ENCODE measurements around the gene ZBTB42.

ZBTB42 gene

DNA sequence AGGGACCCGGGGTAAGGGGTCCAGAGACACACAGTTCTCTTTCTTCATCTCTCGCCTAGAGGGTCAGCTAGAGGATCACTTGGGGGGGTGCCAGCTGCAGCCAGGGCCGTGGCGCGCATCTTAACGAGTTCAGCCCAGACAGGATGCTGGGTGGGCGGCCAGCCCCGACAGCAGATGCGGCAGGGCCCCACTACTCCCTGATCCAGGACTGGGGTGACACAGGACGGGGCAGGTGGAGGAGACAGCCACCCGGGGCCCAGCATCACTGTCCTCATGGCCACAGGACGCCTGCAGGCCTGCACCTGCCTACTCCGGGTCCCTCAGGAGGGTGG lies 18.1 kb upstream of the ZBTB42 start:
- no peak for DNase-seq

DNA sequence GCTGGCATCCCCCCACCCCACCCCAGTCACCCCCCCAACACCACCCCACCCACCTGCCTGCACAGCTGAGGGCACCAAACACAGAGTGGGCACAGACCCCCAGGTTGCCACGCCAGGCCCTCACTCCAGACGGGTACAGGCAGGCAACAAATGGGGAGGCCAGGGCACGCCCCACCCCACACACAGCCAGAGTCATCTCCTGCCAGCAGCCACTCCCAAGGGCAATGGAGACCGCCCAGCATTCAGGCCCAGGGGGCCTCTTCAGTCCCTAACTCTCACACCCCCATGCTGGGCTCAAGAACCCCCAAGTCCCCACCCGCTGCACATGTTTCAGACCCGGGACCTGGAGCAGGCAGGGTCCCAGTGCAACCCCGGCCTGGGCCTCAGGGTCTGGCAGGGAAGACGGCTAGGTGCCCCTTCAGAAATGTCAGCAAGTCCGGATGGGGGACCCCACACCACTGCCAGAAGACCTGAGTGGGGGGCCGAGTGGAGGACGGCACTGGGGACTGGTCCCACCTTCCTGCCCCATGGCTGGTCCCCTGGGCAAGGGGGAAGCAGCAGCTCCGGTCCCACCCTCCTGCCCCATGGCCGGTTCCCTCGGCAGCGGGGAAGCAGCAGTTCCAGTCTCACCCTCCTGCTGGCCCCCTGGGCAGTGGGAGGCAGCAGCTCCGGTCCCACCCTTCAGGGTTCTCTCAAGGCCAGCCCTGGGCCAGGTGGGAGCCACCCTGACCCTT lies 17.2 kb upstream of the ZBTB42 start:
- no peak for DNase-seq

DNA sequence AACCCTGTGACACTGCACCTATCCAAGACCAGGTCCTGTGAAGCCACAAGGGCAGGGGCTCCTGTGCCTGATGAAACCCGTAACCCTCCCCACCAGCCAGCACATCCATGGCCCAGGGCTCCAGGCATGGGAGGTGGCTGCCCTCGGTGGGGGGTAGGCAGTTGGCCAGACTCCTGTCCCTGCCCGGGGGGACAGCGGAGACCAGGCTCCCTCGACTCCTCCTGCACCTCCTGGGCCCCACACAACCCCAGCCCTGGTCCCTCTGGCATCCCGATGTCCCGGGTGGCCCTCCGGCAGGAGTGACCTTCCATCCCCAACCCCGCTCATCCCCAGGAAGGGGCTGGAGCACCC lies 16.7 kb upstream of the ZBTB42 start:
- DNase-seq = no peak

DNA sequence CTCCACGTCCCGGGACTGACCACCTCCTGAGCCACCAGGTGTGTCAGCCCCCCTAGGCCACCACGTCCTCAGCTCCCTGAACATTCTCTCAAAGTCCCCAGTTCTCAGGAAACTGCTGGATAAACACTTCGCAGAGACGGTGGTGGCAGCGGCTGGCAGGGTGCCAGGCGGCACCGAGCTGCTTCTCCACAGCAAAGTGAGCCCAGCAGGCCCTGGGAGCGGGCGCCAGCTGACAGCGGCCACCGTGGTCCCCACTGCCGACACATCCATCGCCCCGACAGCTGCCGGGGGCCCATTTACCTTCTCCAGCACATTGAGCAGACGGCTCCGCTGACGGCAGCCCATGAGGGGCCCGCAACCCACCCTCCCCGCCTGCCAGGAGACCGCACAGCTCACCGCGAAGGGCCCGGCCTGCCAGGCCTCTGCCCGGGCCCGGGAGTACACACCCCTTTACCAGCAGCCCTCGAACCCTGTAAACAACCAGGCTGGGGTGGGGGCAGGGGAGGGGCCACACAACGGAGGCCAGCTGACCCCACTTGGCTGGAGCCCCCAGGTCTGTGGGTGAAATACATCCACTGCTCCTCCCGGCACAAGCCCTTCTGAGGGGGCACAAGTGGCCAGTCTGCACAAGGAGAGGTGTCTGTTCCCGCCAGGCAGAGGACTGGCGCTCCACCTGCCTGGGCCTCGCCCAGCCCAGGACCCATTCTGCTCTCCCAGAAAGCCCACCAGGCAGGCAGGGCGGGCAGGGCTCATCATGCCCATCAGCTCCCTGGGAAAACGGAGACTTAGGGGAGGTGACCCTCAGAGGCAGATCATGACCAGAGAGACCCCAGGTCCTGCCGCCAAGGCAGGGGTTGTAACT lies 15.8 kb upstream of the ZBTB42 start:
- DNase-seq = no peak

DNA sequence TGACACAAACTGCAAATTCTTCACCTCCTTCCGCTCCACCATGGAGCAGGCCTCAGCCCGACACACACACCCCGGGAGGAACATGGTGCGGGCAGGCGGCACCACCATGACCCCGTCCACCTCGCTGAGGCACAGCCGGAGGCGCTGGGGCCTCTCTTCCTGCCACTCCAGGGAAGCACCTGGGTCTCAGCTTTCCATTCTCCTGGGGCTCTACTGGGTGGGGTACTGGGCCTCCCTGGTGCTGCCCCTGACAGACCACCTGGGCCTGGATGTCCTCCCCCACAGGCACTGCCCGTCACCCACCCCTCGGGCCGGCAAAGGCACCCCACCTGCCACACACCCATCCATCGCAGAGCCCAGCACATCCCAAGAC lies 15.2 kb upstream of the ZBTB42 start:
- DNase-seq = no peak

DNA sequence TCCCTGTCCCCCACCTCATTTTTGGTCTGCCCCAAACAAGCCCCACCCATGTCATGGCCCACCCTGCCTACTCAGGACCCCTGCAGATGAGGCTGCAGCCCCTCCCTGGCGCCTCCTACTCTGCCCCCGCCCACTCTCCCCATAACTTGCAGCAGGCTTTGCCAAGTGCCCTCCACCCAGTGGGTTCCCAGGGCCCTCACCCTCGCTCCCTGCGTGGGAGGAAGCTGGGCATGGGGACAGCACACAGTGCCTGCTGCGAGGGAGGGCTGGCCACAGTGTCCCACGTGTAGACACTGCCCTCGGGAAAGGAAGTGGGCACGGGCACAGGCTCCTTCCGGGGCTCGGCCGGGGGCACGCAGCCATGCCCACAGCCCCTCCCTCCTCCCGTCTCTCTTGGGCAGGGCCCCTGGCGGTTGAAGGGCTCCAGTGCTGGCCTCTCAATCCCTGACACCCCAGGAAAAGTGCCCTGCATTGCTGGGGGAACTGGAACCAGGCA lies 14.8 kb upstream of the ZBTB42 start:
- no peak for DNase-seq

DNA sequence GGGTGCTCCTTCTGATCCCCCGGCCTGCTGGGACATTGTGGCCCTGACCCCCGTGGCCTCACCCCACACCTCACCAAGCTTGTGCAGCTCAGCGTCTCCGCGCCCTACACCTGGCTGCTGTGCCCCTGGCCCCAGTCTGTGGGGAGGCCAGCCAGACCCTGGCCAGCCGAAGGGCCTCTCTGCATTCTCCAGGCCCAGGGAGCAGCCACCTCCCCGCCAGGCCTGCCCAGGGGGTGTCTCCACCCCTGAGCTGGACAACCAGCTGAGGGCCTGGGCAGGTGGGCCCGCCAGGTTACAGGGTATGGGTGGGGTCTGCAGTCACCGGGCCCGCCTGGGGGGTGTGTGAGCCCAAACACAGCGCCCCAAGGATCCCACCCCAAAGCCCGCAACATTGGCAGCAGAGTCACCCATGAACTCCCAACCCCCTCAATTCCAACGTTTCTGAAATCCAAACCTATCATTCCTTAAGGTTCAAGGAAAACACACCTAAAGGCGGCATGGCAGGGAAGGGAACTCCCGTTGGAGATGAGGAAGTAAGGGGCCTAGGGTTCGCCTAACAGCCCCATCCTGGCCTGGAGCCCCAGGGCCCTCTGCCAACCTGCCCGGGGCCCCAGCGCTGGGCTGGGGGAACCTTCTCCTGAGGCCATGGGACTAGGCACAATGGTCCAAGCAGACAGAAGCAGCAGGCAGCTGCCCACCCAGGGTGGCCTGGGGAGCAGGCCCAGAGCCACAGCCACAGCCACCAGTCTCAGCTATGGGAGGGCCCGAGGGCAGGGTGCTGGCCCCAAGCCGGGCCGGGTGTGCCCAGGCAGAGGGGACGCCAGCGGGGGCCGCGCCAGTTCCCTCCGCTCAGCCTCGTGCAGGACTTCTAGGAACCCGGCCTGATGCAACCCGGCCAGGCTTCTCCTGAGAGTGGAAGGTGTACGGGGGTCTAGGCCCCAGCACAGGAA lies 13.9 kb upstream of the ZBTB42 start:
- DNase-seq = no peak

DNA sequence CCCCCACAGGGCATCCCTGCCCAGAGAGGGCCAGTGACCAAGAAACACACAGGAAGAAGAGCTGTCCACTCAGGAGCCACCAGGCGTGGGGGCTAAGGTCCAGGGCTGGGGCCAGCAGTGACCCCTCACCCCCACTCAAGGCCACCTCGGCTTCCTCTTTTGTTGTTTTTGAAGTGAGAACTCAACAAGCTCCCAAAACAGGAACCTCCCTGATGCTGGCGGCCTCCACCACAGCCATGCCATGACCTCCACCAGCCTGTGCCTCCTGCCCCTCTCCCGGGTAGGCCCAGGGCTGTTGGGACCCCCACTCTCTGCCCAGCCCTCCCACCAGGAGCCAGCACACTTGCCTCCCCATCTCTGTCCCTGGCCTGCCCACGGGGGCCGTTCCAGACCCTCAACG lies 13.2 kb upstream of the ZBTB42 start:
- DNase-seq = peak; percentile 63

DNA sequence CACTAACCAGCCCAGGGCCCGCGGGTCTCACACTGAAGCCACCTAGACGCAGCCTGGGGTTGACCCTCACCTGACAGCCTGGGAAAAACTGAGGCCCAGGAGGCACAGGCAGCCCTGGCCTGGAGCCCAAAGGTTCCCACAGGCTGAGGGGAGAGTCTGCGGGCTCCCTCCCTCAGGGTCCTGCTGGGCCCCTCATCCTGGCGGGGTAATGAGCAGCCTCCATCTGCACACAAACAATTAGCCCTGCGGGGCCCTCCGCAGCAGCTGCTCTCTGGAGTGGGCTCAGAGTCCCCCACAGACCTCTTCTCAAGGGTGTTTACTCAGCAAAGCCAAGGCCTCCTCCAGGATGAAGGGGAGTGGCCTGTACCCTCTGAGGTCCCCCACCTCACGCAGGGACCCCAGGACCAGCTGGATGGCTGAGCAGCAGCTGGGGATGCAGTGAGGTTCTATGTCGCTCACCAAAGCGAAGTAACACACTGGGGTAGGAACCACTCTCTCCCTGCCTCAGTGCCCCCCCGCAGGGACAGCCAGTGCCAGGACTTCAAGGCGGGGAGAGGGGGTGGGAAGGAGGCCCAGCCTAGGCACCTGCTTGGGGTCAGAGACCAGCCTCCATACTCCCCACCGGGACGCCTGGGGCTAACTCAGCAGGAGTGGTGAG lies 12.6 kb upstream of the ZBTB42 start:
- DNase-seq = no peak

DNA sequence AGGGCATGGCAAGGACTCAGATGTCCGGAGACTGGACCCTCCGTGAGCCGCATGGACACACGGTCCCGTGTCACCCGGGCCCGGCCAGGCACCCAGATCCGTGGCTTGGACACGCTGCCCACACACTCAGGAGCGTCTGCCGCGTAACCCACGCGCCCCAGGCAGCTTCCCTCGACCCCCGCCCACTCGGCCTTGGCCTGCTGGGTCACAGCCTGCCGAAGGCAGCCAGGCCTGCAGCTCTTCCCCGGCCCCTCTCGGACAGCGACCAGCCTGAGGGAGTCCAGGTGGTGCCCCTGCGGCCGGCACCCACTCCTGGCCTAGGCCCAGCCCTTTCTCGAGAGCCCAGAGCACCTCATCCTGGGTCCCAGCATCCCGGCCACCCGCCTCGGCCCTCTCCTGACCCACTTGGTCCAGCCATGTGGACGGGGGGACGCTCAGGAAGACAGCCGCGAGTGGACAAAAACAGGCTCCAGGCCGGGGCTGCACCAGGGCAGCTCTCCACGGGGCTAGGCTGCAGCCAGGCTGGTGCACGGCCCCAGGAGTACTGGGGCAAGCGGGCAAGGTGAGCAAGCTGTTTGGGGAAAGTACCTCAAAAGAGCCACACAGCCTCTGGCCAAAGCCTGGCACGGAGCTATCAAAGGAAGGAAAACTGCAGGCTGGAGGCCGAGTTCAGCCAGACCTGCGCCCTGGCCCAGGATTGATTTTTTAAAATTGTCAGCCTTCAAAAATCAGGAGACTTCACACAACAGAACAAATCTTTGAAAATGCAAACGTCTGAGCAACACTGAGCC lies 11.8 kb upstream of the ZBTB42 start:
- DNase-seq = no peak

DNA sequence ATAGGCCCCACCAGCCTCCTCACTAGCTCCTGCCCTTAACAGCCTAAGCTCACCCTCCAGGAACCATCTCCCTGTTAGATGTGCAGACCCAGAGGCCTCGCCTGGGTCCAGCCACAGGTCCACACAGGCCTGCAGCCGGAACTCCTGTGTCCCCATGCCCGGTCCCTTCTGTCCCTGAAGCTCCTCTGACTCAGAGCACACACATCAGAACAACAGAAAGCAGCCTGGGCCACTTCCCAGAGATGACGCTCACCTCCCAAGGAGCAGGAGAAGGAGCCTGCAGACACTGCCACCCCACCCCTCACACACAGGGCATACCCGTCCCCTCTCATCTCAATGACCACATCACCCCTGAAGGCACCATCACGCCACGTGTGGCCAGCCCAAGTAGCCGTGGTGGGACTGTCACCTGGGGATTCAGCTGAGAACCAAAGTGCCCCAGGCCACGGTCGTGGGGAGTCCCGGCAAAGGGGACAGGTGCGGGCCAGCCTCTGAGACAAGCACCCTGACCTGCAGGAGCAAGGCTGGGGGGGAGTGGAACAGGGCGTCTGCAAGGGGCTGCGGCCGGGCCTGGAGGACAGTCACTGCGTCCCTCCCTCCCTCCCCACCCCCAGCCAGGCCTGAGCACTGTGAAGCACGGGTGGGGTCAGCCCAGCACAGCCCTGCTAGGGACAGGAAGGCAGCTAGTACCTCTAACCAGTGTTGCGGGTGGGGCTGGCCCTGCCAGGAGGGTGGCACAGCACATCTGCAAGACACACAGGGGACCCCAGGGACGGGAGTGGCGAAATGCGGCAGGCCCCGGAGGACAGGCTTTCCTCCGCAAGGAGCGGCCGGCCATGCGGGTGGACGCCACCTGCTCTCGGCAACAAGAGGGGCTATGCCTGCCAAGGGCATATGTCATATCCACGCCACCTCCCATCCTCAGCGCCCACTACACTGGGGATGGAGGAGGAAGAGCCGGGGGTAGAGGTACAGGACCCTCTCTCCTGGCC lies 10.9 kb upstream of the ZBTB42 start:
- DNase-seq = no peak

DNA sequence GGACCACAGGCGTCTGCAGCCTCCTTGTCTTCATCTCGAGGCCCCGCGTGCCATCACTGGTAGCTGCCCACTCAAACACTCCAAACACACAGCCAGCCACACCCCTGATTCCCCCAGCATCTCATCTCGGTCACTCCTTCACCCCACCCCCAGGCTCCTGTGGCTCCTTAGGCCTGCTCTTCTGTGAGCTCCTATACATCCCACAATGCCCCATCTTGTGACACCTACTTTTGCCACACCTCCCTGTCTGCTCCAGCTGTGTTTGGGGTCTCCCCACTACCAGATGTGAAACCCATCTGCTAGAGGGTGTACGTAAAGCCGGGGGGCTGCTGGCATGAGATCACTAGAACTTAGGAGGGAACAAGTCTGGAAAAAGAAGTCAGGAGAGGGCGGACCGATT lies 9.5 kb upstream of the ZBTB42 start:
- DNase-seq = no peak

DNA sequence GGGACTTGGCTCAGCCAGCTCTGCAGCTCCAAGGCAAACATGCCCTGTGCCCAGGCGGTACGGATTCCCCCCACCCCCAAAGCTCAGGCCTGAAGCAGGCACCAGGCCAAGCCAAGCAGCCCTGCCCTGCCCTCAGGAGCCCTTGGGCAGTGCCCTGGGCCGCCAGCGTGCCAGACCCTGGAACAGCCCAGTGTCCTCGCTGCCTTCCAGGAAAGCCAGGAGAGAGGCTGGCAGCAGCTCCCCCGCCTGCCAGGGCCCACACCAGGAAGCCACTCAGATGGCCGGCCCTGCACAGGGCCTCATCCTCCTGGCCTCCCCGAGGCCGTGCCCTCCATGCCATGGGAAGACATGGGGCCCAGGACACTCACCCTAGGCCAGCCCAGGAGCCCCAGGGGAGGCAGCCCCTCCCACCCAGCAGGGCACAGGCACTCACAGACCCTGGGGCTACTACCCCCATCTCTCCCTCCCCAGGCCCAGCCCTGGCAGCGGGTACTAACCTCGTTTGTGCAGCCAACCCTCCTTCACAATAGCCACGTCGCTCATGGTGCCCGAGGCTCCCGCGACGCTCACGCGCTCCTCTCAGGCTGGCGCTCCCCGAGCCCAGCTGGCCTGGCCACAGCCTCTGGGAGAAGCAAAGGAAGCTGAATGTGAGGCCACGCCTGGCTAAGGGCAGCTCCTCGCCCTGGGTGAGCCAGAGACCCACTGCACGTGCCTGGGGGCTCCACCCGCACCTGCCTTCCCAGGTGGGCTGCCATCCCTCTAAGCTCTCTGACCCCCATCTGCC lies 8.6 kb upstream of the ZBTB42 start:
- no peak for DNase-seq

DNA sequence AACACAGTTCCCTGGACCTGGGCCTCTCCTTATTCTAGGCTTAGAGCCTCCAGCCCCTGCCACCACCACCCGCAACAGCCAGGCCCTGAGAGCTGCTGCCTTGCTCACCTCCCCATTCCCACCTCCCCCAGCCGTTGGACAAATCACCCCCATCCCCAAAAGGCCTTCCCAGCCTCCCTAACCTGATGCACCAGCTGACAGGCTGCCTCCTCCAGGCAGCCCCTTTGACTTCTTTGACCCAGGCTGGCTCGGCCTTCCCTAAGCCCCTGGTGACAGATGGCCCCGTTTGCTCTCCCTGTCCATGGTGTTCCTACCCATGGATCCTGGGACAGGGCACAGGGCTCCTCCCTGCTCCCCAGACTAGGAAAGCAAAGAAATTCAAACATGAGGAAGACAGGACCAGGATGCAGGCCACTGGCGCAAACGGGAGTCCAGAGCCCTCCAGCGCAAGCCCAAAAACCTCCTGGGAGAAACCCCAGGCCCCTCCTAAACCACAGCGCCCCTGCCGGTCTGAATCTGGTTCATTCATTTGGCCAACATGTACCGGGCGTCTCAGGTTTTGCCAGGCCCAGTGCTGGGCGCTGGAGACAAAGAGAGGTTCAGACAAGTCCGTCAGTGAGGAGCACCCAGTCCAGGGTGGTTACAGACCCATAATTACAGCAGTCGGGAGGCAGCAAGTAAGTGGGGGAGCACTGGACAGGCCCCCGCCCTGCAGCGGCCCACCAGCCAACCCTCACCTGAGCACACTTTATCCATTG lies 7.8 kb upstream of the ZBTB42 start:
- DNase-seq = no peak

DNA sequence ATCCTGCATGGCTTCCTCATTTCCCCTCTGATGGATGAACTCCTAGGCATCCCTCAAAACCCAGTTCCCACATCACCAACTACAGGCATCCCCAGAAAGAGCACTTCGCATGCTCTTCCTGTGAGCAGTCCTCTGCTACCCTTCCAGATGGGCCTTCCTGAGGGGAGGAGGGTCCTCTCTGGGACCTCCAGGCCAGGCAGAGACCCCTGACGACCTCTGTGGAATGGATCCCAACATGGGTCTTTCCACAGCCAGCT lies 7.3 kb upstream of the ZBTB42 start:
- no peak for DNase-seq

DNA sequence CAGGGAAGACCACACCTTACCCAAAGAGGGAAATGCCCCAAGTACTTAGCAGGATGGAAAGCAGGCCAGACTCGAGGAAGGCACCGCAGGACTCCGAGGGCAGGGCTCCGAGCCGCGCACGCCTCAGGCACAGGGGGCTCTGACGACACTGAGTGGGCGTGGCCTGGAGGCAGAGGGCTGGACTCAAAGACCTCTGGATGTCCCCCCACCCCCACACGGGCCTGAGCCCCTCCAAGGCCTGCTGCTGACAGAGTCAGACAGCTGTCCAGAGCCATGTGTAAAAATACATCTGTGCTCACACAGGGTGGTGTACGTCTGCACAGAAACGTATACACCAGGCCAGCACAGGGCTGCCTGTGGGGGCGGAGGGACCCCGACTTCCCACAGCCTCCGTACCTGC lies 6.8 kb upstream of the ZBTB42 start:
- peak; percentile 27 for DNase-seq

DNA sequence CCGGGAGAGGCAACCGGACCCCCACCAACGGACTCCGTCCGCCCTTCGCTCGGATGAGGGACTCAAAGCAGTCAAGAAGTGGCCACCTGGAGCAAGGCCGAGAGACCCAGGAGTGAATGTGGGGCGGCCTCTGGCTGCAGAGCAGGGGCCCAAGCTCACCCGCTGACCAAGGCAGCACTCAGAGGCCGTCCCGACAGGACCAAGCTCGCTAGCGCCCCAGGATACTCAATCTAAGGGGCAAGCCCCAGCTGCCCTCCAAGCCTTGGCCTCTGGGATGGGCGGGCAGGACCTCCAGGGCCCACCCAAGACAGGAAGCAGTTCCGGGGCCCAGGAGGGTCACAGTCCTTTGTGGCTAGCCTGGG lies 6.3 kb upstream of the ZBTB42 start:
- DNase-seq = no peak

DNA sequence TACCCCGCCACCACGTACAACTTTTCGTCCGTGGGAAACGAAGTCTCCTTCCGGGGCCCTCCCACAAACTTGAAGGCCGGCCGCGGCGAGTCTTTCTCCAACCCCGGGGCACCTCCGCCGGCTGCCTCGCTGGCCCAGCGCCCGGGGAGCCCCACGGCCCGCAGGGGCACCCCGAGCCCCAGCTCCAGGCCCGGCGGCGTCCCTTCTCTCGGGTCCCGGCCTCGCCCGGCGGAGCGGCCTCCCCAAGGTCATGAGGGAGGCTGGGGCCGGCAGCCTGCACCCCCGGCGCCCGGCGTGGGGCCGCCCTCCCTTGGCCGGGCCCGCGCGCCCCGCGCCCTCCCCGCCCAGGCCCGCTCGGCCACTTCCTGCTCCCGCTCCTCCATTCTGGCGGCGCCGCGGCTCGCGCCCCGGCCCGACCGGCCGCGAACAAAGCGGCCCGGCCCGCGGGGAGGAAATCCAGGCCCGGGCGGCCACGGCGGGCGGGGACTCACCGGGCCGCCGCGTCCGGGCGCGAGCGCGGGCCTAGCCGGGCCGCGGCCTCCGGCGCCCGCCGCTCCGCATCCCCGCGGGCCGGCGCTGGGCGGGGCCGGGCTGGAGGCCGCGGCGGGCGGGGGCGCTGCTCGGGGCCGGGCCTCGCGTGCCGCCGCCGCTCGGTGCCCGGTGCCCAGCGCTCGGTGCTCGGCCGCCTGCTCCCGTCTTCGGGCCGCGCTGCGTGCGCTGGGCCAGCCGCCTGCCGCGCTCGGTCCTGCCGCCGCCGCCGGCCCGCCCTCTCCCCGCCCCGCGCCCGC lies 5.7 kb upstream of the ZBTB42 start, which contains the start of gene AKT1:
AKT1 (minus strand) TSS at position 756 of the 788 bp plus-strand sequence. CDS start 3,105 bp downstream, outside the sequence.
- DNase-seq = no peak
